Progenitor cell of endocrine pancreas (in vitro differentiated cells): Measurements from ENCODE around the gene RAPGEF1. TPM values are rescaled to one million over a fixed set of nuclear protein-coding genes. Genes with fewer than 3 reads are reported as not detected.
A peak's percentile ranks its signal among the peaks of the same experiment; 100 is the strongest.

Experiments
- DNase-seq: peaks from one replicate; pipeline ENCODE4 v3.0.0; 2021; ENCODE audit warnings: low spot score; ENCODE audit not compliant: unreplicated experiment
- H3K27ac Mint-ChIP-seq: 2 replicates; pipeline ENCODE4 v1.8.0; 2021; ENCODE audit warnings: mild to moderate bottlenecking, moderate library complexity, mixed read lengths
- H3K27me3 Mint-ChIP-seq: 2 replicates; pipeline ENCODE4 v1.8.0; 2021; ENCODE audit warnings: mixed read lengths
- H3K36me3 Mint-ChIP-seq: 2 replicates; pipeline ENCODE4 v1.8.0; 2022; ENCODE audit warnings: mixed read lengths; ENCODE audit not compliant: insufficient read depth
- H3K4me1 Mint-ChIP-seq: 2 replicates; pipeline ENCODE4 v1.8.0; 2021; ENCODE audit warnings: low read depth, mixed read lengths
- H3K4me3 Mint-ChIP-seq: 2 replicates; pipeline ENCODE4 v1.8.0; 2021; ENCODE audit warnings: low read depth, mild to moderate bottlenecking, moderate library complexity, mixed read lengths
- H3K9me3 Mint-ChIP-seq: 2 replicates; pipeline ENCODE4 v1.8.0; 2021; ENCODE audit warnings: low read depth, mixed read lengths
- total RNA-seq: library from RNA; stranded (reverse); gene quantifications from 2 replicates; pipeline ENCODE4 v1.2.1, GENCODE V29; 2021
- TF ChIP-seq, protein P1 (sequence below): fragments of 200-600 bp; sonication (generic); IDR thresholded peaks from one replicate; pipeline ENCODE4 v1.5.0; 2021; ENCODE audit warnings: antibody characterized with exemption, mild to moderate bottlenecking; ENCODE audit not compliant: unreplicated experiment

Gene RAPGEF1
- total RNA-seq, 1 donor from 2014 or later: 57.3 TPM

DNA sequence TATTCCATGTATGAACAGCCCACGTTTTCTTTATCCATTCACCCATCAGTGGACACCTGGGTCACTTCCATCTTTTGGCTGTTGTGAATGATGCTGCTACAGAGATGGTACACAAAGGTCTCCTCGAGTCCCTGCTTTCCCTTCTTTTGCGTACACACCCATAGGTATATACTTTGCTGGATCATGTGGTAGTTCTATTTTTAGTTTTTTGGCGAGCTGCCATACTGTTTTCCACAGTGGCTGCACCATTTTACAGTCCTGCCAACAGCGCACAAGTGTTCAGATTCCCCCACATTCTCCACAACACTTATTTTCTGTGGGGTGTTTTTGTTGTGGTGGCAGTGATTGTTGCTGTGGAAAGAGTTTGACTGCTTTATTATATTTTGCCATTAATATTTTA lies 16.2 kb downstream of the RAPGEF1 start:
- Mint-ChIP-seq H3K36me3 (peaks cover 4% of the 10 kb centered on the region), H3K9me3 (no peaks in the 10 kb centered on the region), H3K4me1 (peaks cover 9% of the 10 kb centered on the region), H3K27me3 (no peaks in the 10 kb centered on the region), H3K27ac (no peak overlapping the region), H3K4me3 (no peak overlapping the region)
- DNase-seq: no peak
- TF ChIP-seq, protein P1, sequence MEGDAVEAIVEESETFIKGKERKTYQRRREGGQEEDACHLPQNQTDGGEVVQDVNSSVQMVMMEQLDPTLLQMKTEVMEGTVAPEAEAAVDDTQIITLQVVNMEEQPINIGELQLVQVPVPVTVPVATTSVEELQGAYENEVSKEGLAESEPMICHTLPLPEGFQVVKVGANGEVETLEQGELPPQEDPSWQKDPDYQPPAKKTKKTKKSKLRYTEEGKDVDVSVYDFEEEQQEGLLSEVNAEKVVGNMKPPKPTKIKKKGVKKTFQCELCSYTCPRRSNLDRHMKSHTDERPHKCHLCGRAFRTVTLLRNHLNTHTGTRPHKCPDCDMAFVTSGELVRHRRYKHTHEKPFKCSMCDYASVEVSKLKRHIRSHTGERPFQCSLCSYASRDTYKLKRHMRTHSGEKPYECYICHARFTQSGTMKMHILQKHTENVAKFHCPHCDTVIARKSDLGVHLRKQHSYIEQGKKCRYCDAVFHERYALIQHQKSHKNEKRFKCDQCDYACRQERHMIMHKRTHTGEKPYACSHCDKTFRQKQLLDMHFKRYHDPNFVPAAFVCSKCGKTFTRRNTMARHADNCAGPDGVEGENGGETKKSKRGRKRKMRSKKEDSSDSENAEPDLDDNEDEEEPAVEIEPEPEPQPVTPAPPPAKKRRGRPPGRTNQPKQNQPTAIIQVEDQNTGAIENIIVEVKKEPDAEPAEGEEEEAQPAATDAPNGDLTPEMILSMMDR: no peak

DNA sequence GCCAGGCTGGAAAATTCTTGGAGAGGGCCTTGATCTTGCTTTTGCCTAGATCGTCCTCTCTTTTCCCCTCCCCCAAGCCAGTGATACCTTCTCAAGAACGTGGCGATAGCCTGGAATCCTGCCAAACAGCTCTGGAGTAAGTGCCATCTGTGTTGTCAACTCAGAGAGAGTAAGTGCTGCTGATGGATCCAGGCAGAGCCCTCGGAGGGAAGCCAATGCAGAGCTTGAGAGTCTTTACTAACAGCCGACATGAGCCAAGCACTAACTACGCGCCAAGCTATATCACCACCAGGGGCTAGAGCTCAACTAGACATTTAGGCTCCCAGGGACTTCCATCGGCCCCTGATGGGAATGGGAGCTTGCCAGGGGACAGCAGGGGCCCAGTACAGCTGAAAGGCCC lies 17.6 kb downstream of the RAPGEF1 start:
- DNase-seq: no peak
- TF ChIP-seq, protein P1: no peak
- H3K4me3 Mint-ChIP-seq: no peak overlapping the region
- H3K36me3 Mint-ChIP-seq: peaks cover 4% of the 10 kb centered on the region
- H3K27ac Mint-ChIP-seq: no peak overlapping the region
- H3K4me1 Mint-ChIP-seq: peaks cover 4% of the 10 kb centered on the region
- no peaks in the 10 kb centered on the region for H3K27me3 Mint-ChIP-seq
- H3K9me3 Mint-ChIP-seq: no peaks in the 10 kb centered on the region

DNA sequence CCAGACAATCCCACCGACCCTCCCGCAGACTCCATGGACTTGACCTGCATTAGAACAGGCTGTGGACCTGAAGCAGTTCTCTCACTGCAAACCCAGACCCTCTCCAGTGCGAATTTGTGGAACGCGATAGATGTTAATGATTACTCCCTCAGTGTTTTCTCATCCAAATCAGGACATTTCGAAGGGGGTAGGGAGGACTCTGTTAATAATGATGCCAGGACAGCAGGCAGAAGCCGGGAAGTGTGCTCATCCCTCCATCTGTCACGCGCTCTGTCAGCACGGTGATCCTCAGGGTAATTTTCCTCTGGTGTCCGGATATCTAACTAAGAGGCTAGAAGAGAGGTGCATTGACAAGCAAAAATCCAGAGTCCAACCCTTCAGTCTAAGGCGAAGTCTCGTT lies 18.8 kb downstream of the RAPGEF1 start:
- DNase-seq: no peak
- no peaks in the 10 kb centered on the region for H3K27me3 Mint-ChIP-seq
- H3K36me3 Mint-ChIP-seq: peaks cover 4% of the 10 kb centered on the region
- no peak overlapping the region for H3K27ac Mint-ChIP-seq
- H3K9me3 Mint-ChIP-seq: no peaks in the 10 kb centered on the region
- H3K4me1 Mint-ChIP-seq: peaks cover 6% of the 10 kb centered on the region
- H3K4me3 Mint-ChIP-seq: no peak overlapping the region
- TF ChIP-seq, protein P1: no peak

DNA sequence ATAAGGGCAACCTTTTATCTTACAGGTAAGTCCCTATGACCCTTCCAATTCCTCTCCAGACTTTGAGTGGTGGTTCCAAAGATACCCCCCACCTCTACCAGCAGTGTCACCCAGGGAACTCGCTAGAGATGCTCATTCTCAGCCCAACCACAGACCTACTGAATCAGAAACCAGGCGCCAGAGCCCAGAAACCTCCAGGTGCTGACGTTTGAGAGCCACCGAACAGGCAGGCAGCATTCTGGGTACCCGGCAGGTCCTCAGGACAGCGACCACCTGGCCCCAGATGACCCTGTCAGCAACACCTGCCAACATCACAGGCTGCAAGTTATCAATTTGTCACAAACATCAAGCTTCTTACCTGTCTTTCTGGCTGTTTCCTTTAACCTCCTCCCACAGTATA lies 19.5 kb downstream of the RAPGEF1 start:
- Mint-ChIP-seq H3K27me3 (no peaks in the 10 kb centered on the region), H3K9me3 (no peaks in the 10 kb centered on the region), H3K4me1 (peaks cover 6% of the 10 kb centered on the region), H3K27ac (peak overlapping the region; percentile 54), H3K36me3 (peaks cover 4% of the 10 kb centered on the region), H3K4me3 (no peak overlapping the region)
- DNase-seq: no peak
- TF ChIP-seq, protein P1: no peak

DNA sequence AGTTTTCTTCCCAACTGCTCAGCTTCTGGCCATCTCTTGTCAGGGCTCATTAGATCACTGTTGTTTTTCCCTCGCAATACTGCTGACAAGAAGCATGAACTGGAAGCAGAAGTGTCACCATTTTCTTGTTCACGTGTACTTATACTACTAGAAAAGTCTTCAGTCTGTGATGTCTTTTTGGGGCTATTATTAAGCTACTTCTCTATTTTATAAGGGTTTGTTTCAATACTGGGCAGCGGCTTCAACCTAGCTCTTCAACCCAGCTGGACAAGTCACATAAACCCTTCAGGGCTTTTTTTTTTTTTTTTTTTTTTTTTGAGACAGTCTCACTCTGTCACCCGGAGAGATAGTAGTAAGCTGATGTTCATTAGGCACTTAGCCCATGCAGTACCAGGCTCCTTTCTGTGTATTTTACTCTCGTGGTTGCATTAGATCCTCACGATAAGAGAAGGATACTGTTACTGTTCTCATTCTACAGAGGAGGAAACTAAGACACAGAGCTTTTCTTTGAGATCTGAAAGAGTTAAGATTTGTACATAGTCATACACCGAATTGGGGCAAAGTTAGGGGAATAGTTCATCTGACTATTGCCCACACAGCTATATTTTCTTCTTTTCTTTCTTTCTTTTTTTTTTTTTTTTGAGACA lies 20.5 kb downstream of the RAPGEF1 start:
- H3K4me3 Mint-ChIP-seq: no peak overlapping the region

More for the DNA sequence above, 20.5 kb downstream of the RAPGEF1 start:
- Mint-ChIP-seq H3K36me3 (peaks cover 6% of the 10 kb centered on the region), H3K27ac (no peak overlapping the region), H3K27me3 (no peaks in the 10 kb centered on the region), H3K9me3 (no peaks in the 10 kb centered on the region), H3K4me1 (peaks cover 6% of the 10 kb centered on the region)
- TF ChIP-seq, protein P1: no peak
- no peak for DNase-seq
